NCI-H1048 (cell line): ENCODE results near the gene KIF12.
"Not testable (repeated sequence)": the region's sequence is repeated elsewhere in the genome, so short reads cannot be mapped to it uniquely, and the experiment has no call there.

ENCODE experiments used
- DNase-seq: peaks from one replicate; lab custom pipeline; 2025; lab: John Stamatoyannopoulos, UW

Gene KIF12

GRCh38 chr9:114046237-114046755 lies 52.8 kb downstream of the KIF12 start:
- DNase-seq, result no peak

GRCh38 chr9:114043660-114044059 lies 55.4 kb downstream of the KIF12 start:
- not testable (repeated sequence) for DNase-seq
